Thymus (tissue), 11 donors: ENCODE results near the gene CYB5R2. TPM values are rescaled to one million over a fixed set of nuclear protein-coding genes. Genes with fewer than 3 reads are reported as not detected.

ENCODE experiments used
- DNase-seq, 9 donors: peaks; one replicate each; pipeline ENCODE4 v3.0.0-alpha.2; 2013; ENCODE audit warnings: low spot score in 9 of 9, low read depth in 6 of 9, missing footprints in 1 of 9
- H3K27ac ChIP-seq, 2 donors: one replicate each; pipeline ENCODE4 v1.5.1; 2013; ENCODE audit warnings: control low read depth in 1 of 2, low read depth in 1 of 2, low read length in 1 of 2, mild to moderate bottlenecking in 1 of 2, moderate library complexity in 1 of 2
- H3K27me3 ChIP-seq, 2 donors: one replicate each; pipeline ENCODE4 v1.5.1; 2013; ENCODE audit warnings: low read length in 1 of 2; ENCODE audit not compliant: control insufficient read depth in 2 of 2, insufficient read depth in 1 of 2
- H3K36me3 ChIP-seq, 2 donors: one replicate each; pipeline ENCODE4 v1.5.1; 2013; ENCODE audit warnings: low read length in 1 of 2, mild to moderate bottlenecking in 1 of 2, moderate library complexity in 1 of 2; ENCODE audit not compliant: control insufficient read depth in 2 of 2, insufficient read depth in 2 of 2
- H3K4me1 ChIP-seq, 2 donors: one replicate each; pipeline ENCODE4 v1.5.1; 2013; ENCODE audit warnings: low read length in 2 of 2; ENCODE audit not compliant: control insufficient read depth in 2 of 2, insufficient read depth in 2 of 2
- H3K4me3 ChIP-seq, 2 donors: one replicate each; pipeline ENCODE4 v1.5.1; 2013; ENCODE audit warnings: low read length in 2 of 2, control low read depth in 1 of 2, mild to moderate bottlenecking in 1 of 2
- H3K9me3 ChIP-seq, 2 donors: one replicate each; pipeline ENCODE4 v1.5.1; 2013; ENCODE audit warnings: low read length in 1 of 2, mild to moderate bottlenecking in 1 of 2; ENCODE audit not compliant: control insufficient read depth in 2 of 2, insufficient read depth in 1 of 2
- WGBS: extraction: QIAGEN DNeasy Blood & Tissue Kit; methylation state at CpG from one replicate; pipeline ENCODE4 v1.1.7; 2013; 5-methylcytosine and 5-hydroxymethylcytosine counted together
- polyA plus RNA-seq: library from polyadenylated mRNA; stranded (reverse); fragments of 200-250 nt; gene quantifications from one replicate; pipeline ENCODE4 v1.2.3, GENCODE V29; 2013
- total RNA-seq: library from RNA; stranded (reverse); fragments of 120-200 nt; gene quantifications from one replicate; pipeline ENCODE4 v1.2.4, GENCODE V29; 2013
- donor health status: healthy.

Gene CYB5R2
- total and polyA plus RNA-seq, 2 donors: 0.85 to 7.4 TPM

DNA sequence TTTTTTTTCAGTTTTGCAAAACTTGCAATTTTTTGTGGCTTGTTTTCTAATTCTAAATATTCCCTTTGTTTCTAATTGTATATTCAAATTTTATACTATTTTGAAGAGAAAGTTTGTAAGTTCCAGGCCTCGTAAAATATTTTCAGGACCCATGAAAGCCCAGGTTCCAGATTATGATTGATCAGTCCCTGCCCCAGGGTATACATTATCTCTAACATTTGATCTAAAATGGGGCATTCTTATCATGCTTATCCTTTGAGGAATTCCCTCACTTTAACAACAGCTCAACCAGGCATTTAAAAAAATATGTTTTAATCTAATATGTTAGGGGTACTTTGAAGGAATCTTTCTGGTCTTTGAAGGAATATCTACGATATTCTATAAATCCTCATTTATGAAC, 26.4 kb downstream of the CYB5R2 start:
- WGBS: 94% methylated on average over 2 of the region's 2 CpGs
- DNase-seq: no peak
- no peaks in the 10 kb centered on the region for H3K36me3 ChIP-seq

GRCh38 chr11:7645206-7645605, 28.1 kb downstream of the CYB5R2 start:
- Histone ChIP-seq H3K36me3 (no peaks in the 10 kb centered on the region), H3K9me3 (no peaks in the 10 kb centered on the region), H3K4me1 (no peaks in the 10 kb centered on the region), H3K4me3 (no peak overlapping the region), H3K27ac (no peak overlapping the region), H3K27me3 (no peaks in the 10 kb centered on the region)
- DNase-seq: no peak
- WGBS: 96% methylated on average over 3 of the region's 3 CpGs

More for the DNA sequence above, 26.4 kb downstream of the CYB5R2 start:
- H3K9me3 ChIP-seq: no peaks in the 10 kb centered on the region
- no peak overlapping the region for H3K27ac ChIP-seq
- no peaks in the 10 kb centered on the region for H3K27me3 ChIP-seq
- H3K4me1 ChIP-seq: no peaks in the 10 kb centered on the region
- no peak overlapping the region for H3K4me3 ChIP-seq

DNA sequence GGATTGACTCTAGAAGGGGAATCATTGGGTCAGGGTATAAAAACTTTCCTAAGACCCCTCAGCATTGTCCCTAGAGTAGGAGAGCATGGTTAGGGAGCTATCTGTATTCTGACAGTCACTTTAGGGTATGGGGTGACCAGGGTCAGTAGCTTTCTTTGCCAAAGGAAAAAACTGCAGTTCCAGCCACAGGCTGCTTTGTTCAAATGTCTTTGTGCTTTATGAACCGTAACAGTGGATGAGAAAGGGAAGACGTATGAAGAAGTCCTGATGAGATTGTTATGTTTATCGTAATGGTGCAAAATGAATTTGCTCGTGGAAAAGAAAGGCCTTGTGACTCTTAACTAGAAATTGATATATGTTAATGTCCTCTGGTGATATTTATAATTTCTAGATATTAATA, 30.0 kb downstream of the CYB5R2 start:
- 94% methylated on average over 4 of the region's 4 CpGs for WGBS

DNA sequence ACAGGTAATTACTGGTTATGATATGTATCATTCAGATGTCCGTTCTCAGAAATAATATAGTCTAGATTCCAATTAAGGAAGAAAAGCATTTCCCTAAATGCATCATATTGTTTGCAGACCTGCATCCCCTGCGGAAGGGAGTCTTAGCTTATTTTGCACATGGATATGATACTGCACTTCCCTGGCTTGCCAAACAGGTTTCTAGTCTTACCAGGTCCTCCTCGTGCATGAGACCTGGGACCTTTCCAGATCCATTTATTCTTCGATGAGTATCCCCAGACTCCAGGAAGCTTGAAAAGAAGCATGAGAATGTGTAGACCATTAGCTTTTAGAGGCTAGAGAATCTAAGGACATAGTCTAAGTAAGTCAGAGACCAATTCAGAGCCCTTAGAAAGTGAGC, 30.6 kb downstream of the CYB5R2 start:
- no peaks in the 10 kb centered on the region for H3K4me1 ChIP-seq
- no peaks in the 10 kb centered on the region for H3K27me3 ChIP-seq
- no peak overlapping the region for H3K27ac ChIP-seq
- no peak for DNase-seq
- WGBS: 92% methylated on average over 4 of the region's 4 CpGs
- H3K36me3 ChIP-seq: no peaks in the 10 kb centered on the region
- H3K4me3 ChIP-seq: no peak overlapping the region
- no peaks in the 10 kb centered on the region for H3K9me3 ChIP-seq

More for the DNA sequence above, 30.0 kb downstream of the CYB5R2 start:
- Histone ChIP-seq H3K36me3 (no peaks in the 10 kb centered on the region), H3K27me3 (no peaks in the 10 kb centered on the region), H3K9me3 (no peaks in the 10 kb centered on the region), H3K4me1 (no peaks in the 10 kb centered on the region), H3K27ac (no peak overlapping the region), H3K4me3 (no peak overlapping the region)
- DNase-seq: no peak

GRCh38 chr11:7640816-7641215, 32.5 kb downstream of the CYB5R2 start:
- H3K36me3 ChIP-seq: no peaks in the 10 kb centered on the region
- no peaks in the 10 kb centered on the region for H3K27me3 ChIP-seq
- WGBS: 95% methylated on average over 6 of the region's 6 CpGs
- no peak overlapping the region for H3K4me3 ChIP-seq
- H3K27ac ChIP-seq: no peak overlapping the region
- no peaks in the 10 kb centered on the region for H3K4me1 ChIP-seq
- H3K9me3 ChIP-seq: no peaks in the 10 kb centered on the region
- DNase-seq: no peak

- WGBS: 93% methylated on average over 5 of the region's 5 CpGs
- Histone ChIP-seq H3K27me3 (no peaks in the 10 kb centered on the region), H3K4me3 (no peak overlapping the region), H3K27ac (no peak overlapping the region), H3K36me3 (no peaks in the 10 kb centered on the region), H3K4me1 (no peaks in the 10 kb centered on the region), H3K9me3 (no peaks in the 10 kb centered on the region)
- DNase-seq: no peak
Measured at GRCh38 chr11:7639643-7640025, 33.7 kb downstream of the CYB5R2 start.

DNA sequence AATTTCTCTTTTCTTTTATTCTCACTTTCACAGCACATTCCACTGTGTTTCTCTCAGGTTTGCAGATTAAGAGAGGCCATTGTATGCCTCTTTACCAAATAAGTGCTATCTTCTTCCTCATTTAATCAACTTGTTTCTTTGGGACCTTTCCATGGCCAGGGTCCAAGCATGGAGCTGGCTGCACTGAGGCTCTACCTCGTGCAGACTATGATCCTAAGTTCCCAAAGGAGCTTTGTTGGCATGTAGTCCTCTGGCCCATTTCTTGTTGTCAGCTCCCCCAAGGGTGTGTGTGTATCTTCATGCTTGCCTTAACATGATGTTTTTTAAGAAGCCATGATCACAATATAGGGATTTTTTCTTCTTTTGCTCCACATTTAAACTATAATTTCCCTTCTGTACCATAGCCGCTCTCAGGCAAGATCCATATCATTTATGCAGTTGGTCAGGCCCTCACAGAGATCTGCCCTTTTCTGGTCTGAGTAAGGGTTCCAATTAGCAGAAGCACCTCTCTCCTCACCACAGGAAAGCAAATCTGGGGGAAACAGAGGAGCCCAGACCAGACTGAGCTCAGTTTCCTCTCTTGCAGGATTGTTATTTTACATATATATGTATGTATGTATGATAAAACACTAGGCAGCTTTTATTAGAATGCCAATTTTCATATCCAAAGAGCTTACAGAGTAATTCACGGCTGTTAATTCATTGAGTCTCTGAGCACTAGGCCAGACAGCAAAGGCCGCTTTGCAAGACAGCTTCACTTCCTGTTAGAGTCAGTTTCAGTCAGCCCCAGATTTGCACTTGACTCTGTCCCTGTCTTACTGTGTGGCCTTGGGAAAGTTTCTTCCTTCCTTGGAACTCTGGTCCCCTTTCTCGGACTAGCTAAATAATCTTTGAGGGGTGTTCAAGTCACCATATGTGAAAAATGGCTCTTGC, 34.3 kb downstream of the CYB5R2 start:
- no peaks in the 10 kb centered on the region for H3K36me3 ChIP-seq
- H3K9me3 ChIP-seq: no peaks in the 10 kb centered on the region
- 91% methylated on average over 5 of the region's 5 CpGs for WGBS
- H3K4me3 ChIP-seq: no peak overlapping the region
- DNase-seq: no peak
- H3K27ac ChIP-seq: no peak overlapping the region
- H3K4me1 ChIP-seq: no peaks in the 10 kb centered on the region
- no peaks in the 10 kb centered on the region for H3K27me3 ChIP-seq

DNA sequence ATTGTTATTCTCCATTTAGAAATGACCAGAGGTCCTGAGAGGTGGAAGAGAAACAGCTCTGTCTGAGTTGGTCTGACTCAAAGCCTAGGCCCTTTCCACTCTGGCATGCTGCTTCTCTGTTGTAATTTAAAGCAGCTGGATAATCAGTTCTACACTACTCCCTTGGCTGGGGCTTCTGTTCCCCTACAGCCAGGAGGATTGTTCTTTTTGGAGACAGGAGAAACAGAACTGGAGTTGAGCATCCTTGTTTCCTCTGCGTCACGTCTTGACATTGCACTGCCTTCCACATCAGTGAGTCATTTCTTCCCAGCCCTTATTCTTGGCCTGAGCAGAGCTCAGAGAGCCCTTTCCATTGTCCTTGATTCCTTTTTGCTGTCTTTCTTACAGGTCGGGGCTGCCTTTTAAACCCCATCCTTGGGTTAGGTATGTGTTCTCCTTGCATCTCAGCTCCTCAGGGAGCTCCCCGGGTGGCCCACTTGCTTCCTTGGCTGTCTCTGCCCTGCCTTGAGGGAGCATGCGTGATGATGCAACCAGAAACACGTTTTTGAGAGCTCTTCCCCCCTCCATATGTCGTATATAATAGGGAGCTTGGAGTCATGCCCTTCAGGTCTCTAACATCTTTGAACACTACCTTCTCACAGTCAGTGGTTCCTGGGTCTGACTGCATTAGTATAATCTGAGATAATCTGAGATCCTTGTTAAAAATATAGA, 35.7 kb downstream of the CYB5R2 start:
- Histone ChIP-seq H3K27me3 (no peaks in the 10 kb centered on the region), H3K4me3 (no peak overlapping the region), H3K27ac (no peak overlapping the region), H3K9me3 (no peaks in the 10 kb centered on the region), H3K4me1 (no peaks in the 10 kb centered on the region), H3K36me3 (no peaks in the 10 kb centered on the region)
- no peak for DNase-seq
- 90% methylated on average over 7 of the region's 7 CpGs for WGBS

GRCh38 chr11:7636350-7636749, 37.0 kb downstream of the CYB5R2 start:
- no peak overlapping the region for H3K4me3 ChIP-seq
- no peaks in the 10 kb centered on the region for H3K9me3 ChIP-seq
- no peak overlapping the region for H3K27ac ChIP-seq
- H3K27me3 ChIP-seq: no peaks in the 10 kb centered on the region
- no peak for DNase-seq
- H3K4me1 ChIP-seq: no peaks in the 10 kb centered on the region
- H3K36me3 ChIP-seq: no peaks in the 10 kb centered on the region
- 91% methylated on average over 6 of the region's 6 CpGs for WGBS
